Activated T-cell treated with anti-CD3 and anti-CD28 coated beads, Interleukin-2, amount 50 U/mL, for 1 hour (primary cell): ENCODE results near the gene LRMDA.
"Not testable (repeated sequence)": the region's sequence is repeated elsewhere in the genome, so short reads cannot be mapped to it uniquely, and the experiment has no call there.

Source experiments
- DNase-seq: peaks from one replicate; pipeline ENCODE4 v3.0.0-alpha.2; 2020

Gene LRMDA

GRCh38 chr10:75723319-75723980 is 292.0 kb downstream of the LRMDA start:
- no peak for DNase-seq

- DNase-seq = no peak
Observed at GRCh38 chr10:75724047-75724446, 292.6 kb downstream of the LRMDA start.

GRCh38 chr10:75726522-75727483 is 295.4 kb downstream of the LRMDA start:
- no peak for DNase-seq

- DNase-seq = no peak
Observed at GRCh38 chr10:75730847-75731246, 299.4 kb downstream of the LRMDA start.

- no peak for DNase-seq
Observed at GRCh38 chr10:75733135-75733890, 301.9 kb downstream of the LRMDA start.

DNA sequence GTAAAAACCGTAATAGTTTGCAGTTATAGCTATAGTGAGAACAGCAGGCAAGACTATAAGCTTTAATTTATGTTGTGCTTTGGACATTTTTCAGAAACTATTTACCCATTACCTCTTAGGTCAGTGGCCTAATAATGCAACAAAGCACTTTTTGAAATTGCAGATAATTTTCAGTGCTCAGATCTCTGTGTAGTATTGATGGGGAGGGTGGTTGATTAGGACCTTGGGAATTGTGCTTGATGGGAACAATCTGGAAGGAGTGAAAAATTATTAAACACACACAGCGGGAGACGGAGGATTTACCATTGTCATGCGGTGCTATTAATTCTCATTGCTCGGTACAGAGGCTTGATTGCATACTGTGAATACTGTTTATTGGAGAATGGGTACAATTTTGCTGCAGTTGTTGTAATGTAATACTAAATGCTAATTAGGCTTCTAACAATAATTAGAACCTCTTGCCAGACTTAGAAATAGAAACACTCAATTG is 304.8 kb downstream of the LRMDA start:
- DNase-seq = no peak

- no peak for DNase-seq
Observed at GRCh38 chr10:75736889-75737579, 305.6 kb downstream of the LRMDA start.

DNA sequence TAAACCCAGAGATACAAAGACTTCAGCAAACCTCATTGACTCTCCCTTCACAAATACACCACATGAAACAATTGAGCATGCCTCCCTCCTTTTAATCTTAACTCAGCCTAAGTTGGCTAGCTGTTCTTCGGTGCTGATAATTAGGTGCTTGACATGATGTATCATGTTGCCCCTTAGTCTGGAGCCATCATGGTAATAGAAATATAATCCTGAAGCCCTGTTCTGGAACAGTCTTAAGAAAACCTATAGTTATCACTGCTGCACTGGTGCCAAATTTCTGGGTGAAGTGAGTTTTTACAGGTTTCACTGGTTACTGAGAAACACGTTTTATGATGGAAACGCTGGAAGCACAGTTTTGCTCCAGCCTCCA is 306.1 kb downstream of the LRMDA start:
- DNase-seq = no peak

GRCh38 chr10:75738924-75739323 is 307.5 kb downstream of the LRMDA start:
- no peak for DNase-seq

DNA sequence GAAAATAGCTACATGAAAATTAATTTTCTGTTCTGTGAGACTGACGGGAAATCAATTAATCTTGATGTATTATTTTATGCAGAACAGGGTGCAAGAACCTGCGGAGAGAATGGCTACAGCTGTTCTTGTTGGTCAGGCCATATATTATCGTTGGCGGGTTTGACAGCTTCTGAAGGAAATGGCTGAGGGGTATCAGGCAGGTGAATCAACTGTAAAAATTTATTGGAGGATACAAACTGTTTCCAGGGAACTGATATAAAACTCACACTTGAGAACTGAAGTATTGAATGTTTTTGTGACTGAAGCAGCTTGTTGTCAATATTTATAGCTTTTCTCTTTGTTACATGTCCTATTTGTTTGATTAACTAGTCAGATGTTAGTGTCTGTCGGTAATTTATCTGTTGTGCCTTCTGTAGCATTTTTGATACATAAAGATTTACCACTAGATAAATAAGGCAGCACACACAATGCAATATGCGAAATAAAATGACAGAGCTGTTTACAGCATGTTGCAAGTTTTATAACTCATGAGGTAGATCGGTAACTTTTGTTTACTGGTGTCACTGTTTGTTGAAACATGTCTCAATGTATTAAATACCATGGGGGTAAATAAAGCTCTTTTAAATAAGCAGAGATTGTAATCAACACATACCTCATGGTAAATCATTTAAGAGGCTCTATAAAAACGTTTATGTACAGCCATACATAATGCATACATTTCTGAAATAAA is 308.2 kb downstream of the LRMDA start:
- DNase-seq = no peak

GRCh38 chr10:75740541-75740940 is 309.1 kb downstream of the LRMDA start:
- DNase-seq = no peak

DNA sequence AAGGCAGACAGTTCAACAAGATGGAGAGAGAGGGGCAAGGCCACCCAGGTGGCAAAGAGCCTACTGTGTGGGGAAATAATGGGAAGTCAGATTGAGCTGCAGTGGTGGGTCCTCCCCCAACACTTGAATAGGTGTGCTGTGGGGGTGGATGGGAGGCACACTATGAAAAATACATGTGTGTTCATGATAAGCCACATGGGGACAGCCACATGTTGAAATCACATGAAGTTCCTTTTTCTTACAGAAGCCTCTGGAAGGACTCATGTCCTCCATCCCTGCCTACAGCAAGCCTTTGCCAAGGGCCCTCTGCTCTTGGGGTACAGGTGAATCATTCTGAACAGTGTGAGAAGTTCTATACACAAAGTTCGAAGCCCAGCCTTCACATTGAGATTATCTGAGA is 310.9 kb downstream of the LRMDA start:
- no peak for DNase-seq

GRCh38 chr10:75743291-75743778 is 311.9 kb downstream of the LRMDA start:
- DNase-seq = no peak

DNA sequence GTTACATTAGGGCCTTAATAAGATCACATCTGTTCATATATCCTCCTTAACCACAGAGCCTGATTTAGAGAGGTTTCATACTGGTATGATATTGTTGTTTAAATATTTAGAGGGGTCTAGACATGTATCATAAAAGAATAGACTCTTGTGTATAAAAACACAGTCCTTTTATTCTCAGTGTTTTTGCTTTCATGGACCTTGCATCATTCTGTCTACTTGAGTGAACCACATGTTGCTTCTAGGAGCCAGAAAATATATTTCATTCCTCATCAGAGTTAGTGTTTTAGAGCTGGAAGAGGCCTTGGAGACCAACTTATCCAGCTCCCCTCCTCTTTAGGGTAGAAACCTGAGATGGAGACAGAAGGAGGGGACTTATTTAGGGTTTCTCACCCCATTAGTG is 312.8 kb downstream of the LRMDA start:
- DNase-seq = no peak

- no peak for DNase-seq
Observed at GRCh38 chr10:75746356-75746755, 314.9 kb downstream of the LRMDA start.

DNA sequence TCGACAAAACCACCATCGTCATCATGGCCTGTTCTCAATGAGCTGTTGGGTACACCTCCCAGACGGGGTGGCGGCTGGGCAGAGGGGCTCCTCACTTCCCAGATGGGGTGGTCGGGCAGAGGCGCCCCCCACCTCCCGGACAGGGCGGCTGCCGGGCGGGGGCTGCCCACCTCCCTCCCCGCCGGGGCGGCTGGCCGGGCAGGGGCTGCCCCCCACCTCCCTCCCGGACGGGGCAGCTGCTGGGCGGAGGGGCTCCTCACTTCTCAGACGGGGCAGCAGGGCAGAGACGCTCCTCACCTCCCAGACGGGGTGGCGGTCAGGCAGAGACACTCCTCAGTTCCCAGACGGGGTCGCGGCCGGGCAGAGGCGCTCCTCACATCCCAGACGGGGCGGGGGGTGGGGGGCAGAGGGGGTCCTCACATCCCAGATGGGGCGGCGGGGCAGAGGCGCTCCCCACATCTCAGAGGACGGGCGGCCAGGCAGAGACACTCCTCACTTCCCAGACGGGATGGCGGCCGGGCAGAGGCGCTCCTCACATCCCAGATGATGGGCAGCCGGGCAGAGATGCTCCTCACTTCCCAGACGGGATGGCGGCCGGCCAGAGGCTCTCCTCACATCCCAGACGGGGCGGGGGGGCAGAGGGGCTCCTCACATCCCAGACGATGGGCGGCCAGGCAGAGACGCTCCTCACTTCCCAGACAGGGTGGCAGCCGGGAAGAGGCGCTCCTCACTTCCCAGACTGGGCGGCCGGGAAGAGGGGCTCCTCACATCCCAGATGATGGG is 318.9 kb downstream of the LRMDA start:
- not testable (repeated sequence) for DNase-seq

GRCh38 chr10:75751232-75751631 is 319.8 kb downstream of the LRMDA start:
- DNase-seq = no peak

- DNase-seq = no peak
Observed at GRCh38 chr10:75753621-75754020, 322.2 kb downstream of the LRMDA start.

DNA sequence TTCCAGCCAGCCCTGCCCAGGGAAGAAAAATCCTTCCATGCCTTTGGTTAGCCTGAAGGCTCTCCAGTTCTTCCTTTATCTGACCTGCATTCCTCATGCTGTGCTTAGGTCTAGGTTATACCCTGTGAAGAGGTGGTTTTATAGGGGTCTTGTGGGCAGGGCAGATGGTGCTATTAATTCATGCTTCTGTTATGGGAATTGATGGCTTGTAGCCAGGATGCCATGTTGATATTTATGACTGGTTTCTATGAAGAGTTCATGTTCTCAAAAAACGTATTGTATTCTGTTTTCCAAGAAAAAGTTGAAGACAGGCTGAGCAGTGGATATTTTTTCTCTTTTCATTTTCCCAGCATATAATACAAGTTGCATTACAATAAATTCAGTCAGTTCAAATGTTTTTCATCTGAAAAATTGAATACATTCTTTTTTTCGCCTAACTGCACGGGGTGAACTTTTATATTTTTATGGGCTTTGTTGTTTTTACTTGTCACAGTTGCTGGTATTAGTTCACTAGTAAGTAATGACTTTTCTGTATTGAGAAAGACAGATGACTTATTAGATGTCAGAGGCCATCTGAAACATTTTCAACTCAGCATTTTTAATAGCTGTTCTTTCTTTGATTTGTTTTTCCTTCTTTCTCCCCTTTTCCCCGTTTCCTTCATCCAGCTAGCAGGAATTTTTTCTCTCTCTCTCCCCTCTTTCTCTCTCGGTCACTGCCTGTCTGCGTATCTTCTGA is 322.8 kb downstream of the LRMDA start:
- DNase-seq = no peak

GRCh38 chr10:75755528-75755927 is 324.1 kb downstream of the LRMDA start:
- DNase-seq = no peak
